ENCODE measurements around the gene VSTM4. TPM values are rescaled to one million over a fixed set of nuclear protein-coding genes. Genes with fewer than 3 reads are reported as not detected.

The VSTM4 gene
- total RNA-seq, 4 donors from 2014 or later, result 10.0 to 21.4 (median 12.6) TPM

- no peaks in the 10 kb centered on the region for H3K27me3 ChIP-seq
- no peak for TF ChIP-seq EP300 (IDR thresholded peaks at IDR 0.05)
- no peak for TF ChIP-seq POLR2A (IDR thresholded peaks at IDR 0.05; ENCODE audit: low read depth)
- no peak for TF ChIP-seq CTCF (IDR thresholded peaks at IDR 0.05)
- TF ChIP-seq POLR2AphosphoS5 (IDR thresholded peaks at IDR 0.05), result no peak
- H3K36me3 ChIP-seq, result peaks cover 9 to 36% (median 33%) of the 10 kb centered on the region in 4 donors
- 89% methylated on average over 4 of the region's 4 CpGs for WGBS
- H3K4me3 ChIP-seq, result no peak overlapping the region
- intact Hi-C loops (cut with DNase I), result no loop called here
- H3K27ac ChIP-seq (replicated peaks in 1 of 4), result no peak overlapping the region
- H3K9me3 ChIP-seq, result no peaks in the 10 kb centered on the region
- peak; percentile 91 for DNase-seq (ENCODE audit: extremely low spot score)
- H3K4me1 ChIP-seq, result peaks cover 11 to 14% (median 13%) of the 10 kb centered on the region in 4 donors
These were observed 43.0 kb downstream of the VSTM4 start for GRCh38 chr10:49072166-49072885.

DNA sequence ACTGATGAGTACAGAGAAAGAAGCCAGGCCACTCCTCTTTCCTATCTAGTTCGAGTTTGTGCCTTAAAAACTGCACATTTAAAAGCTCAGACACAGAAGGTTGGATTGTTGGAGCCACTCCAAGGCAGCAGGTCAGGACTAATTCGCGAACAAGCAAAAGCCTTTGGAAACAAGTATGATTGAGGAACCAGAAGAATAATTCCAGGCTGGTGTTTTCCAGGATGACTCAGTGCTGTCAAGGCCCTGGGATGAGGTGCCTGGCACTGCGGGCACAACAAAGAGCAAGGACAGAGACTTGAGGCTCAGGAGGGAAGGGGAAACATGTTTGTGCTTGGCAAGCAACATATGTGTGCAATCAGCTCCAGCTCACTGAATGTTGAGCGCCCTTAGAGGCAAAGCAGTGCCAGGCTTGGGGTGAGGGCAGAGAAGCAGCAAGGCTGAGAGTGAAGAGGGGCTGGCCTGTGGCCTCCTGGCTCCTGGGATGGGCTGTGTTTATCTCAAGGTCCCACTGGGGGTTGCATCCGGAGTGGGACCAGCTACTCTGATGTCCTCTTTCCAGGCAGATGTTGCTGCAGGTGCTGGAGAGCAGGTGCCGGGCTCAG, 44.1 kb downstream of the VSTM4 start:
- intact Hi-C loops (cut with DNase I), result no loop called here
- TF ChIP-seq POLR2AphosphoS5 (IDR thresholded peaks at IDR 0.05) (no peak), EP300 (IDR thresholded peaks at IDR 0.05) (no peak), CTCF (IDR thresholded peaks at IDR 0.05) (no peak), POLR2A (IDR thresholded peaks at IDR 0.05; ENCODE audit: low read depth) (no peak)
- DNase-seq (ENCODE audit: extremely low spot score), result peak; percentile 91
- Histone ChIP-seq H3K36me3 (peaks cover 9 to 27% (median 25%) of the 10 kb centered on the region in 4 donors), H3K4me3 (no peak overlapping the region), H3K9me3 (no peaks in the 10 kb centered on the region), H3K4me1 (peaks cover 11 to 14% (median 13%) of the 10 kb centered on the region in 4 donors), H3K27me3 (no peaks in the 10 kb centered on the region), H3K27ac (replicated peaks in 1 of 4) (no peak overlapping the region)
- 54% methylated on average over 7 of the region's 7 CpGs for WGBS

- WGBS, result 79% methylated on average over 4 of the region's 4 CpGs
- intact Hi-C loops (cut with DNase I), result no loop called here
- DNase-seq (ENCODE audit: extremely low spot score), result peak; percentile 92
- Histone ChIP-seq H3K9me3 (no peaks in the 10 kb centered on the region), H3K27ac (replicated peaks in 1 of 4) (no peak overlapping the region), H3K36me3 (peaks cover 9 to 22% (median 20%) of the 10 kb centered on the region in 4 donors), H3K4me1 (peaks cover 11 to 14% (median 13%) of the 10 kb centered on the region in 4 donors), H3K4me3 (no peak overlapping the region), H3K27me3 (no peaks in the 10 kb centered on the region)
- TF ChIP-seq POLR2AphosphoS5 (IDR thresholded peaks at IDR 0.05) (no peak), EP300 (IDR thresholded peaks at IDR 0.05) (no peak), CTCF (IDR thresholded peaks at IDR 0.05) (no peak), POLR2A (IDR thresholded peaks at IDR 0.05; ENCODE audit: low read depth) (no peak)
These were observed 44.6 kb downstream of the VSTM4 start for GRCh38 chr10:49070701-49071100.

- no peaks in the 10 kb centered on the region for H3K27me3 ChIP-seq
- H3K27ac ChIP-seq (replicated peaks in 1 of 4), result no peak overlapping the region
- intact Hi-C loops (cut with DNase I), result no loop called here
- no peaks in the 10 kb centered on the region for H3K9me3 ChIP-seq
- H3K4me3 ChIP-seq, result no peak overlapping the region
- peaks cover 11 to 18% (median 14%) of the 10 kb centered on the region in 4 donors for H3K36me3 ChIP-seq
- DNase-seq (ENCODE audit: extremely low spot score), result no peak
- no peak for TF ChIP-seq POLR2AphosphoS5 (IDR thresholded peaks at IDR 0.05)
- TF ChIP-seq POLR2A (IDR thresholded peaks at IDR 0.05; ENCODE audit: low read depth), result no peak
- no peak for TF ChIP-seq EP300 (IDR thresholded peaks at IDR 0.05)
- TF ChIP-seq CTCF (IDR thresholded peaks at IDR 0.05), result no peak
- peaks cover 11 to 14% (median 13%) of the 10 kb centered on the region in 4 donors for H3K4me1 ChIP-seq
- 81% methylated on average over 6 of the region's 6 CpGs for WGBS
These were observed 46.6 kb downstream of the VSTM4 start for GRCh38 chr10:49068672-49069217.
